ENCODE measurements around the gene EGLN3.
A peak's percentile ranks its signal among the peaks of the same experiment; 100 is the strongest.

Gene EGLN3

GRCh38 chr14:33956640-33957039 is 5.8 kb upstream of the EGLN3 start:
- Histone ChIP-seq H3K4me1 (ENCODE audit: insufficient read depth, poor library complexity, severe bottlenecking) (peaks cover under 1% of the 10 kb centered on the region), H3K27ac (ENCODE audit: poor library complexity, severe bottlenecking) (no peak overlapping the region), H3K36me3 (ENCODE audit: low read depth) (no peaks in the 10 kb centered on the region), H3K9me3 (ENCODE audit: severe bottlenecking) (no peaks in the 10 kb centered on the region), H3K4me3 (ENCODE audit: severe bottlenecking) (no peak overlapping the region), H3K27me3 (ENCODE audit: insufficient read depth, poor library complexity, severe bottlenecking) (no peaks in the 10 kb centered on the region)
- TF ChIP-seq CTCF (IDR thresholded peaks at IDR 0.05; ENCODE audit: poor library complexity, severe bottlenecking): no peak
- DNase-seq (ENCODE audit: low spot score): no peak
- no peak for ATAC-seq (ENCODE audit: low read depth)

DNA sequence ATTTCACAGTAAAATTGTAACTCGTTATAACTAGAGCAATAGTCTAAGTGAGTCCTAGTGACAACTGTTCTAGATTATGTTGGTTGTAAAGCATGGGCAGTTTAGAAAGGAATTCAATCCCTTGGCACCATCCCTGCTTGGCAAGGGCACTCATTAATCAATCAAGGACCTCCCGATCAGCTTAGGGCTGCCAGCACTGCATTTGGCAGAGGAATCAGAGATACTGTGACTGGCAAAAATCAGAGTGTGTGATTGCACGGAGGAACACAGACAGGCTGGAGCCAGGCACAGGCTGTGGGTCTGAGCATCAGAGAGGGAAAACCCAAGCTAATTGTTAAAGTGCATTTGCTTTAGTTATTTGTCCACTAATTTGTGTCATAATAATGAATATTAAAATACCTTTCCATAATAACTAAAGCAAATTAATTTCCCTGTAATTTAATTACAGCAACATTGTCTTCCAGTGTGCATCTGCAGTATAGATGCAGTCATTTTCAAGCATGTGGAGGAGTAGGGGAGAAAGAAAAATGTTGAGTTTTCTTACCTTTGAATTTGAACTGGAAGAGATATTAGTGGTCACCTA is 3.2 kb upstream of the EGLN3 start:
- Histone ChIP-seq H3K36me3 (ENCODE audit: low read depth) (no peaks in the 10 kb centered on the region), H3K27me3 (ENCODE audit: insufficient read depth, poor library complexity, severe bottlenecking) (no peaks in the 10 kb centered on the region), H3K9me3 (ENCODE audit: severe bottlenecking) (no peaks in the 10 kb centered on the region), H3K4me3 (ENCODE audit: severe bottlenecking) (no peak overlapping the region), H3K4me1 (ENCODE audit: insufficient read depth, poor library complexity, severe bottlenecking) (peaks cover 5% of the 10 kb centered on the region), H3K27ac (ENCODE audit: poor library complexity, severe bottlenecking) (no peak overlapping the region)
- DNase-seq (ENCODE audit: low spot score) (no peak), ATAC-seq (ENCODE audit: low read depth) (no peak)
- TF ChIP-seq CTCF (IDR thresholded peaks at IDR 0.05; ENCODE audit: poor library complexity, severe bottlenecking): no peak

DNA sequence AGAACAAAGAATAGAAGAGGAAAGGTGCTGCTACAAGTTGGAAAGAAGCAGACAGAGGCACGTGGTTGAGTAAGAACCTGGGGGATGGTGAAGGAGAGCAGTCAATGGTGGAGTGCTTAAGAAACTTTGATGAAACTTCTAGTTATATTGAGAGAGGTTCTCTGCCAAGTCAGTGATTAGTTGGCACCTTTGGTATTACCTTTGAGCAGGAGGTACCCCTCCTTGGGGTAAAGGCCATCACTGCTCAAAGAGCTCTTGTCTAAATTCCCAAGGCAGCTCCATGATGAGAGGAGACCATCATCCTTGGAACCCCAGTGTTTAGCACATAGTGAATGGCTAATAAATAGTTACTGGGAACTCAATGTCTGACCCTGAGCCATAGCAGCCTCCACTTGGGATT is 1.7 kb upstream of the EGLN3 start:
- Histone ChIP-seq H3K27ac (ENCODE audit: poor library complexity, severe bottlenecking) (no peak overlapping the region), H3K4me3 (ENCODE audit: severe bottlenecking) (no peak overlapping the region), H3K36me3 (ENCODE audit: low read depth) (peaks cover 7% of the 10 kb centered on the region; the same call in 1 of the 2 replicates), H3K4me1 (ENCODE audit: insufficient read depth, poor library complexity, severe bottlenecking) (peaks cover 12% of the 10 kb centered on the region), H3K9me3 (ENCODE audit: severe bottlenecking) (no peaks in the 10 kb centered on the region), H3K27me3 (ENCODE audit: insufficient read depth, poor library complexity, severe bottlenecking) (no peaks in the 10 kb centered on the region)
- DNase-seq (ENCODE audit: low spot score) (no peak), ATAC-seq (ENCODE audit: low read depth) (no peak)
- no peak for TF ChIP-seq CTCF (IDR thresholded peaks at IDR 0.05; ENCODE audit: poor library complexity, severe bottlenecking)

DNA sequence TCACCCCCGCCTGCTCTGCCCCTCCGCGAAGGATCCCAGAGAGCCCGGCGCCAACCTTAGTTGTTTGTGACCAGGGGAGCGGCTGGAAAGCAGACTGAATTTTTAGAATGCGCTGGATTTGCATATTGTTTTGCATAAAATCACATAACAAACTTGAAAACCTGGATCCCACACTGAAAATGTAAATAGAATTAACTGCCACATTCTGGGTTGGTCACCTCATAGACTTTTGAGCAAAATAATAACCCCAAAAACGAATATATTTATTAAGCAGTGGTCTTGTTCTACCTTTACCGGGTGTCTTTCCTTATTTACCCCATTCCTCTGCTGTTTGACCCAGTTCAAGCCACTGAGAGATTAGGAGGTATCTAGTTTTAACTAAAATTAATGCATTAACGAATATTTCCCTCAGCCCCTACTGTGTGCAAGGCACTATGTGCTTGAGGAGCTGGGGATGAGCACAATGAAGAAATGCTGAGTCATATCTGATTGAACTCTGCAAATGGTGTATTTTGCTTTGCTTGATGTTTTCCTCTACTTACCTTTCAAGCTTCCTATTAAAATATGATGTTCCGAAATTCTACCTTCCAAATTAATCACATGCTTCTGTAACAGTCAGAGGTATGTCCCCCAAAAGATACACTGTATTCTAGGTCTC is 438 bp upstream of the EGLN3 start:
- H3K36me3 ChIP-seq (ENCODE audit: low read depth): peaks cover 13% of the 10 kb centered on the region
- peaks cover 12% of the 10 kb centered on the region for H3K4me1 ChIP-seq (ENCODE audit: insufficient read depth, poor library complexity, severe bottlenecking)
- H3K9me3 ChIP-seq (ENCODE audit: severe bottlenecking): no peaks in the 10 kb centered on the region
- H3K4me3 ChIP-seq (ENCODE audit: severe bottlenecking): peak overlapping the region; percentile 48
- H3K27me3 ChIP-seq (ENCODE audit: insufficient read depth, poor library complexity, severe bottlenecking): no peaks in the 10 kb centered on the region
- no peak for TF ChIP-seq CTCF (IDR thresholded peaks at IDR 0.05; ENCODE audit: poor library complexity, severe bottlenecking)
- DNase-seq (ENCODE audit: low spot score) (no peak), ATAC-seq (ENCODE audit: low read depth) (no peak)
- H3K27ac ChIP-seq (ENCODE audit: poor library complexity, severe bottlenecking): no peak overlapping the region

DNA sequence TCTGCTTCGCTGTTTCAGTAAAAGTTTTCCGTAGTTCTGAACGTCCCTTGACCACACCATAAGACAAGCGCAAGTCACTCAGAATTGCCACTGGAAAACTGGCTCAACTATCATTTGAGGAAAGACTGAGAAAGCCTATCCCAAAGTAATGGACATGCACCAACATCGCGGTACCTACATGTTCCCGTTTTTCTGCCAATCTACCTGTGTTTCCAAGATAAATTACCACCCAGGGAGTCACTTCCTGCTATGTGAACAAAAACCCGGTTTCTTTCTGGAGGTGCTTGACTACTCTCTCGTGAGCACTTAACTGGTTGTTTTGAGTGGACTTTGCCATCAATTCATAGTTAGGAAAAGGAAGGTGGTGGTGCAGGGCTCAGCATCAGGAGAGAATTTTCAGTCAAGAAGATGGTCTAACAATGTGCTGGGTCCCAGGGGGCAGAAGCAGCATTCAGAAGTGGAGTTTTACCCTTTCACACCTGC is 1.4 kb downstream of the EGLN3 start:
- peak overlapping the region; percentile 48 for H3K4me3 ChIP-seq (ENCODE audit: severe bottlenecking)
- peaks cover 12% of the 10 kb centered on the region for H3K4me1 ChIP-seq (ENCODE audit: insufficient read depth, poor library complexity, severe bottlenecking)
- H3K27ac ChIP-seq (ENCODE audit: poor library complexity, severe bottlenecking): no peak overlapping the region
- ATAC-seq (ENCODE audit: low read depth) (no peak), DNase-seq (ENCODE audit: low spot score) (no peak)
- no peak for TF ChIP-seq CTCF (IDR thresholded peaks at IDR 0.05; ENCODE audit: poor library complexity, severe bottlenecking)
- no peaks in the 10 kb centered on the region for H3K9me3 ChIP-seq (ENCODE audit: severe bottlenecking)
- H3K27me3 ChIP-seq (ENCODE audit: insufficient read depth, poor library complexity, severe bottlenecking): no peaks in the 10 kb centered on the region
- peaks cover 23% of the 10 kb centered on the region for H3K36me3 ChIP-seq (ENCODE audit: low read depth)

Data from RWPE2 (cell line).